WTC11 (cell line): Measurements from ENCODE around the gene CFAP299. TPM values are rescaled to one million over a fixed set of nuclear protein-coding genes. Genes with fewer than 3 reads are reported as not detected.

ENCODE experiments used
- ATAC-seq: fragments of 200-7000 bp; cut with Tn5 transposase; 2 replicates; pipeline ENCODE4 v1.10.0; 2021; ENCODE audit warnings: mild to moderate bottlenecking, moderate library complexity
- CTCF ChIA-PET: fragments of 300-600 bp; sonication (Branson Sonifier 250); formaldehyde crosslinking; loops from one replicate; lab custom pipeline; 2021; ENCODE audit warnings: antibody characterized with exemption; lab: Charles Lee
- POLR2A ChIA-PET: fragments of 350-600 bp; sonication (Branson Sonifier 250); formaldehyde crosslinking; loops from one replicate; lab custom pipeline; 2021; ENCODE audit warnings: antibody characterized with exemption; lab: Charles Lee
- DNase-seq: peaks from one replicate; pipeline ENCODE4 v3.0.0; 2021; ENCODE audit warnings: low spot score
- H3K27ac Mint-ChIP-seq: 2 replicates; pipeline ENCODE4 v1.8.0; 2021; ENCODE audit warnings: mixed read lengths
- H3K27me3 Mint-ChIP-seq: 2 replicates; pipeline ENCODE4 v1.8.0; 2021; ENCODE audit warnings: low read depth, mild to moderate bottlenecking, moderate library complexity, mixed read lengths
- H3K36me3 Mint-ChIP-seq: 2 replicates; pipeline ENCODE4 v1.8.0; 2021; ENCODE audit warnings: mixed read lengths
- H3K4me1 Mint-ChIP-seq: 2 replicates; pipeline ENCODE4 v1.8.0; 2022; ENCODE audit warnings: mixed read lengths
- H3K4me3 Mint-ChIP-seq: 2 replicates; pipeline ENCODE4 v1.8.0; 2021; ENCODE audit warnings: mild to moderate bottlenecking, moderate library complexity, mixed read lengths
- H3K9me3 Mint-ChIP-seq: 2 replicates; pipeline ENCODE4 v1.8.0; 2021; ENCODE audit warnings: mixed read lengths
- ARID4B ChIP-seq: sonication (generic); formaldehyde crosslinking; IDR thresholded peaks from 2 replicates; pipeline ENCODE4 v1.8.0; 2023; ENCODE audit warnings: missing genetic modification reagents, mild to moderate bottlenecking, borderline replicate concordance
- ATF6 ChIP-seq: sonication (generic); formaldehyde crosslinking; IDR thresholded peaks from 2 replicates; pipeline ENCODE4 v1.8.1; 2023; ENCODE audit warnings: mild to moderate bottlenecking, missing genetic modification reagents
- CTCF ChIP-seq: fragments of 200-600 bp; IDR thresholded peaks from 2 replicates; pipeline ENCODE4 v1.8.0; 2022; ENCODE audit warnings: antibody characterized with exemption
- ELF4 ChIP-seq: sonication (generic); formaldehyde crosslinking; IDR thresholded peaks from 2 replicates; pipeline ENCODE4 v1.8.1; 2022; ENCODE audit warnings: low read depth, mild to moderate bottlenecking, moderate library complexity, missing genetic modification reagents
- EMX1 ChIP-seq: fragments of 250-450 bp; sonication (Bioruptor Pico); IDR thresholded peaks from 2 replicates; pipeline ENCODE4 v1.8.0; 2021; ENCODE audit warnings: mild to moderate bottlenecking
- FOXK1 ChIP-seq: sonication (generic); formaldehyde crosslinking; IDR thresholded peaks from 2 replicates; pipeline ENCODE4 v1.8.0; 2022; ENCODE audit warnings: mild to moderate bottlenecking, moderate library complexity, missing genetic modification reagents
- HMGA2 ChIP-seq: fragments of 250-450 bp; sonication (Bioruptor Pico); IDR thresholded peaks from 2 replicates; pipeline ENCODE4 v1.4.0; 2021; ENCODE audit warnings: mild to moderate bottlenecking, moderate library complexity
- TP53 ChIP-seq: sonication (generic); formaldehyde crosslinking; IDR thresholded peaks from 2 replicates; pipeline ENCODE4 v1.8.1; 2023; ENCODE audit warnings: mild to moderate bottlenecking, missing genetic modification reagents
- ZNF138 ChIP-seq: sonication (generic); formaldehyde crosslinking; conservative IDR thresholded peaks from 2 replicates; pipeline ENCODE4 v1.8.1; 2022; ENCODE audit warnings: mild to moderate bottlenecking, moderate library complexity, missing genetic modification reagents
- ZNF232 ChIP-seq: sonication (generic); formaldehyde crosslinking; IDR thresholded peaks from 2 replicates; pipeline ENCODE4 v1.8.0; 2022; ENCODE audit warnings: mild to moderate bottlenecking, missing genetic modification reagents
- ZNF263 ChIP-seq: sonication (generic); formaldehyde crosslinking; IDR thresholded peaks from 2 replicates; pipeline ENCODE4 v1.8.1; 2022; ENCODE audit warnings: low read depth, mild to moderate bottlenecking, moderate library complexity, missing genetic modification reagents
- ZNF317 ChIP-seq: sonication (generic); formaldehyde crosslinking; IDR thresholded peaks from 2 replicates; pipeline ENCODE4 v1.8.1; 2023; ENCODE audit warnings: low read depth, mild to moderate bottlenecking, moderate library complexity, missing genetic modification reagents, borderline replicate concordance
- ZNF396 ChIP-seq: fragments of 250-450 bp; sonication (Bioruptor Pico); IDR thresholded peaks from 2 replicates; pipeline ENCODE4 v1.8.0; 2021; ENCODE audit warnings: mild to moderate bottlenecking, moderate library complexity, borderline replicate concordance
- ZNF423 ChIP-seq: fragments of 250-450 bp; sonication (Bioruptor Pico); IDR thresholded peaks from 2 replicates; pipeline ENCODE4 v2.1.2; 2022; ENCODE audit warnings: mild to moderate bottlenecking, moderate library complexity
- ZSCAN18 ChIP-seq: fragments of 250-450 bp; sonication (Bioruptor Pico); IDR thresholded peaks from 2 replicates; pipeline ENCODE4 v2.1.2; 2022; ENCODE audit warnings: mild to moderate bottlenecking, moderate library complexity
- total RNA-seq: library from RNA; stranded (reverse); gene quantifications from 3 replicates; pipeline ENCODE4 v1.2.3, GENCODE V29; 2021
- TF ChIP-seq, protein P1 (sequence below): sonication (generic); formaldehyde crosslinking; IDR thresholded peaks from 2 replicates; pipeline ENCODE4 v1.8.0; 2022; ENCODE audit warnings: missing genetic modification reagents
- TF ChIP-seq, protein P2 (sequence below): sonication (generic); formaldehyde crosslinking; IDR thresholded peaks from 2 replicates; pipeline ENCODE4 v1.8.1; 2022; ENCODE audit warnings: mild to moderate bottlenecking, moderate library complexity, missing genetic modification reagents
- TF ChIP-seq, protein P3 (sequence below): sonication (generic); formaldehyde crosslinking; conservative IDR thresholded peaks from 2 replicates; pipeline ENCODE4 v1.8.1; 2023; ENCODE audit warnings: mild to moderate bottlenecking, low read depth, missing genetic modification reagents, moderate library complexity

The CFAP299 gene
- total RNA-seq, 1 experiment from 2014 or later: not detected

- TF ChIP-seq, protein P1, sequence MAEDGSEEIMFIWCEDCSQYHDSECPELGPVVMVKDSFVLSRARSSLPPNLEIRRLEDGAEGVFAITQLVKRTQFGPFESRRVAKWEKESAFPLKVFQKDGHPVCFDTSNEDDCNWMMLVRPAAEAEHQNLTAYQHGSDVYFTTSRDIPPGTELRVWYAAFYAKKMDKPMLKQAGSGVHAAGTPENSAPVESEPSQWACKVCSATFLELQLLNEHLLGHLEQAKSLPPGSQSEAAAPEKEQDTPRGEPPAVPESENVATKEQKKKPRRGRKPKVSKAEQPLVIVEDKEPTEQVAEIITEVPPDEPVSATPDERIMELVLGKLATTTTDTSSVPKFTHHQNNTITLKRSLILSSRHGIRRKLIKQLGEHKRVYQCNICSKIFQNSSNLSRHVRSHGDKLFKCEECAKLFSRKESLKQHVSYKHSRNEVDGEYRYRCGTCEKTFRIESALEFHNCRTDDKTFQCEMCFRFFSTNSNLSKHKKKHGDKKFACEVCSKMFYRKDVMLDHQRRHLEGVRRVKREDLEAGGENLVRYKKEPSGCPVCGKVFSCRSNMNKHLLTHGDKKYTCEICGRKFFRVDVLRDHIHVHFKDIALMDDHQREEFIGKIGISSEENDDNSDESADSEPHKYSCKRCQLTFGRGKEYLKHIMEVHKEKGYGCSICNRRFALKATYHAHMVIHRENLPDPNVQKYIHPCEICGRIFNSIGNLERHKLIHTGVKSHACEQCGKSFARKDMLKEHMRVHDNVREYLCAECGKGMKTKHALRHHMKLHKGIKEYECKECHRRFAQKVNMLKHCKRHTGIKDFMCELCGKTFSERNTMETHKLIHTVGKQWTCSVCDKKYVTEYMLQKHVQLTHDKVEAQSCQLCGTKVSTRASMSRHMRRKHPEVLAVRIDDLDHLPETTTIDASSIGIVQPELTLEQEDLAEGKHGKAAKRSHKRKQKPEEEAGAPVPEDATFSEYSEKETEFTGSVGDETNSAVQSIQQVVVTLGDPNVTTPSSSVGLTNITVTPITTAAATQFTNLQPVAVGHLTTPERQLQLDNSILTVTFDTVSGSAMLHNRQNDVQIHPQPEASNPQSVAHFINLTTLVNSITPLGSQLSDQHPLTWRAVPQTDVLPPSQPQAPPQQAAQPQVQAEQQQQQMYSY: no peak
Measured at GRCh38 chr4:80434238-80434637, 98.7 kb downstream of the CFAP299 start (continued).

GRCh38 chr4:80438016-80438415, 102.5 kb downstream of the CFAP299 start:
- Mint-ChIP-seq H3K4me3 (no peak overlapping the region), H3K4me1 (peaks cover 28% of the 10 kb centered on the region), H3K27ac (no peak overlapping the region), H3K9me3 (peaks cover 26% of the 10 kb centered on the region), H3K27me3 (peaks cover 3% of the 10 kb centered on the region), H3K36me3 (peaks cover 17% of the 10 kb centered on the region)
- ATAC-seq: no peak
- CTCF ChIA-PET: no interaction called here
- no peak for TF ChIP-seq HMGA2
- TF ChIP-seq ATF6: no peak
- no peak for TF ChIP-seq ZSCAN18 (CRISPR knock-in tag)
- no peak for TF ChIP-seq ELF4
- TF ChIP-seq ARID4B (CRISPR knock-in tag): no peak
- TF ChIP-seq, protein P2, sequence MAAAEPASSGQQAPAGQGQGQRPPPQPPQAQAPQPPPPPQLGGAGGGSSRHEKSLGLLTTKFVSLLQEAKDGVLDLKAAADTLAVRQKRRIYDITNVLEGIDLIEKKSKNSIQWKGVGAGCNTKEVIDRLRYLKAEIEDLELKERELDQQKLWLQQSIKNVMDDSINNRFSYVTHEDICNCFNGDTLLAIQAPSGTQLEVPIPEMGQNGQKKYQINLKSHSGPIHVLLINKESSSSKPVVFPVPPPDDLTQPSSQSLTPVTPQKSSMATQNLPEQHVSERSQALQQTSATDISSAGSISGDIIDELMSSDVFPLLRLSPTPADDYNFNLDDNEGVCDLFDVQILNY (CRISPR knock-in tag): no peak
- no peak for TF ChIP-seq ZNF317
- TF ChIP-seq, protein P3, sequence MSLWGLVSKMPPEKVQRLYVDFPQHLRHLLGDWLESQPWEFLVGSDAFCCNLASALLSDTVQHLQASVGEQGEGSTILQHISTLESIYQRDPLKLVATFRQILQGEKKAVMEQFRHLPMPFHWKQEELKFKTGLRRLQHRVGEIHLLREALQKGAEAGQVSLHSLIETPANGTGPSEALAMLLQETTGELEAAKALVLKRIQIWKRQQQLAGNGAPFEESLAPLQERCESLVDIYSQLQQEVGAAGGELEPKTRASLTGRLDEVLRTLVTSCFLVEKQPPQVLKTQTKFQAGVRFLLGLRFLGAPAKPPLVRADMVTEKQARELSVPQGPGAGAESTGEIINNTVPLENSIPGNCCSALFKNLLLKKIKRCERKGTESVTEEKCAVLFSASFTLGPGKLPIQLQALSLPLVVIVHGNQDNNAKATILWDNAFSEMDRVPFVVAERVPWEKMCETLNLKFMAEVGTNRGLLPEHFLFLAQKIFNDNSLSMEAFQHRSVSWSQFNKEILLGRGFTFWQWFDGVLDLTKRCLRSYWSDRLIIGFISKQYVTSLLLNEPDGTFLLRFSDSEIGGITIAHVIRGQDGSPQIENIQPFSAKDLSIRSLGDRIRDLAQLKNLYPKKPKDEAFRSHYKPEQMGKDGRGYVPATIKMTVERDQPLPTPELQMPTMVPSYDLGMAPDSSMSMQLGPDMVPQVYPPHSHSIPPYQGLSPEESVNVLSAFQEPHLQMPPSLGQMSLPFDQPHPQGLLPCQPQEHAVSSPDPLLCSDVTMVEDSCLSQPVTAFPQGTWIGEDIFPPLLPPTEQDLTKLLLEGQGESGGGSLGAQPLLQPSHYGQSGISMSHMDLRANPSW: no peak
- no peak for TF ChIP-seq EMX1 (CRISPR knock-in tag)
- TF ChIP-seq TP53 (CRISPR knock-in tag): no peak
- no peak for TF ChIP-seq ZNF396 (CRISPR knock-in tag)
- no peak for TF ChIP-seq CTCF
- TF ChIP-seq ZNF423 (CRISPR knock-in tag): no peak
- no peak for TF ChIP-seq ZNF232
- no peak for TF ChIP-seq ZNF138 (CRISPR knock-in tag)
- no peak for TF ChIP-seq FOXK1 (CRISPR knock-in tag)
- no peak for TF ChIP-seq ZNF263 (CRISPR knock-in tag)
- POLR2A ChIA-PET: no interaction called here
- DNase-seq: no peak
